GM06990 (cell line): Measurements from ENCODE around the gene STARD6.
A peak's percentile ranks its signal among the peaks of the same experiment; 100 is the strongest.

ENCODE experiments used
- DNase-seq: peaks from one replicate; pipeline ENCODE4 v3.0.0-alpha.2; 2011; ENCODE audit not compliant: insufficient read length; ENCODE audit errors: extremely low read depth
- H3K27me3 ChIP-seq: replicated peaks from 2 replicates; pipeline ENCODE4 v1.6.0; 2011; ENCODE audit warnings: low read length; ENCODE audit not compliant: control insufficient read depth, insufficient read depth
- H3K36me3 ChIP-seq: 2 replicates; pipeline ENCODE4 v1.5.1; 2011; ENCODE audit warnings: low read length; ENCODE audit not compliant: control insufficient read depth, insufficient read depth
- H3K4me3 ChIP-seq: replicated peaks from 2 replicates; pipeline ENCODE4 v1.5.1; 2011; ENCODE audit warnings: low read depth, mild to moderate bottlenecking, control low read depth, low read length
- TF ChIP-seq, protein P1 (sequence below): IDR thresholded peaks from 2 replicates; pipeline ENCODE4 v1.5.1; 2011; ENCODE audit warnings: low read length, control low read depth, mild to moderate bottlenecking, inconsistent platforms; ENCODE audit not compliant: insufficient read depth, poor library complexity, severe bottlenecking

STARD6 gene

GRCh38 chr18:54284981-54285785, 72.5 kb downstream of the STARD6 start:
- Histone ChIP-seq H3K36me3 (peaks cover 1% of the 10 kb centered on the region), H3K4me3 (no peak overlapping the region), H3K27me3 (no peaks in the 10 kb centered on the region)
- peak; percentile 81 for DNase-seq
- TF ChIP-seq, protein P1, sequence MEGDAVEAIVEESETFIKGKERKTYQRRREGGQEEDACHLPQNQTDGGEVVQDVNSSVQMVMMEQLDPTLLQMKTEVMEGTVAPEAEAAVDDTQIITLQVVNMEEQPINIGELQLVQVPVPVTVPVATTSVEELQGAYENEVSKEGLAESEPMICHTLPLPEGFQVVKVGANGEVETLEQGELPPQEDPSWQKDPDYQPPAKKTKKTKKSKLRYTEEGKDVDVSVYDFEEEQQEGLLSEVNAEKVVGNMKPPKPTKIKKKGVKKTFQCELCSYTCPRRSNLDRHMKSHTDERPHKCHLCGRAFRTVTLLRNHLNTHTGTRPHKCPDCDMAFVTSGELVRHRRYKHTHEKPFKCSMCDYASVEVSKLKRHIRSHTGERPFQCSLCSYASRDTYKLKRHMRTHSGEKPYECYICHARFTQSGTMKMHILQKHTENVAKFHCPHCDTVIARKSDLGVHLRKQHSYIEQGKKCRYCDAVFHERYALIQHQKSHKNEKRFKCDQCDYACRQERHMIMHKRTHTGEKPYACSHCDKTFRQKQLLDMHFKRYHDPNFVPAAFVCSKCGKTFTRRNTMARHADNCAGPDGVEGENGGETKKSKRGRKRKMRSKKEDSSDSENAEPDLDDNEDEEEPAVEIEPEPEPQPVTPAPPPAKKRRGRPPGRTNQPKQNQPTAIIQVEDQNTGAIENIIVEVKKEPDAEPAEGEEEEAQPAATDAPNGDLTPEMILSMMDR, result no peak

GRCh38 chr18:54284535-54284934, 73.1 kb downstream of the STARD6 start:
- H3K4me3 ChIP-seq, result peak overlapping the region; percentile 22; the same call in 1 of the 2 replicates
- peaks cover 2% of the 10 kb centered on the region for H3K36me3 ChIP-seq
- no peak for DNase-seq
- TF ChIP-seq, protein P1, result no peak
- no peaks in the 10 kb centered on the region for H3K27me3 ChIP-seq

- TF ChIP-seq, protein P1, result no peak
- no peak for DNase-seq
- Histone ChIP-seq H3K27me3 (no peaks in the 10 kb centered on the region), H3K36me3 (peaks cover 2% of the 10 kb centered on the region), H3K4me3 (no peak overlapping the region)
Observed at GRCh38 chr18:54280220-54280569, 77.5 kb downstream of the STARD6 start.

DNA sequence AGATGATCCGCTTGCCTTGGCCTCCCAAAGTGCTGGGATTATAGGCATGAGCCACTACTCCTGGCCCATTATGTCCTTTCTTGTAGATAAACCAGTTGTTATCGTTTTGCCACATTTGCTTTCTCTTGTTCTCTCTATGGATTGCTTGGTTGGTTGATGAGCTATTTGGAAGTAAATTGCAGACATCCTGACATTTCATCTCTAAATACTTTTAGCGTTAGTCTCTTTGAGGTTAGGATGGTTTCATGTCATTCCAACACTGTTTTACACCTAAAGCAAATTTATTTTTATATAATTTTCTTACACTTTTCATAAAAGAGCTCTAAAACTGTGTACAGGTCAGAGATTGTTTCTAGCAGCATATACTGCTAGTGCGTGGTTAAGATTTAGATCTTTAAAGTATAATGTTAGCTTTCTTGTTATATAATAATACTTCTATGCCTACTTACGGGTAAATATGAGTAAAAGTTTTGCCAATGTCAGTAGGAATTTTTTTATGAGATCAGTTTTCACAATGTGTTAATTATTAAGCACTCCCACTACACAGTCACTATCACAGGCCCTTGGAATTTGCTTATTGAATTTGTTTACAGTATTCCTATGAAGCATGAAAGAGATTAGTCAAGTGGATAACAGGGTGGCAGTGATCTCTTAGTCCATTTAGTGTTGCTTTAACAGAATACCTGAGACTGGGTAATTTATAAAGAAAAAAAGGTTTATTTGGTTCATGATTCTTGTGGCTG, 78.0 kb downstream of the STARD6 start:
- Histone ChIP-seq H3K27me3 (no peaks in the 10 kb centered on the region), H3K4me3 (no peak overlapping the region), H3K36me3 (peaks cover 2% of the 10 kb centered on the region)
- DNase-seq, result no peak
- TF ChIP-seq, protein P1, result no peak

DNA sequence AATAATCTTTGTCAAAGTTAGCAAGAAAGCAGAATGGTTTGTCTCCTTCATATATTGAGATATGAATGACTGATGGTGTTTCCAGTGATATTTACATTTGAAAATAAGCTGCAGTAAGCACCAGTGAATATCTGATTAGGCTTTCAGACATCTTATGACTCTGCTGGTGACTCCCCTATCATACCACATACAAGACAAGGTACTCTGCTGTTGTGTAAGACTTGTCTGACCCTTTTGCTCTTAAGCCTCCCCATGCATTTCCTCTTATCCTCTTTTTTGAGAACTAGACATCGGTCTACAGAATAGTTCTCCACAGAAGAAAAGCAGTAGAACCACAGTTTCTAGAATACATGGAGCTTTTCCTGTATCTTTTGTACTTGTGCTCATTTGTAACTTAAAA, 79.0 kb downstream of the STARD6 start:
- TF ChIP-seq, protein P1, result no peak
- Histone ChIP-seq H3K4me3 (no peak overlapping the region), H3K36me3 (peaks cover 2% of the 10 kb centered on the region), H3K27me3 (no peaks in the 10 kb centered on the region)
- no peak for DNase-seq
